ENCODE data around the gene RNF26. TPM values are rescaled to one million over a fixed set of nuclear protein-coding genes. Genes with fewer than 3 reads are reported as not detected.
A peak's percentile ranks its signal among the peaks of the same experiment; 100 is the strongest.

Gene RNF26
- total RNA-seq (10 to 100 TPM; 28.2 to 31.0 TPM), polyA plus RNA-seq (ENCODE audit: insufficient read depth, low read depth, low replicate concordance) (37.1 TPM)
- long read RNA-seq, donor 1, transcript RNF26-201 (1 exons, 2,787 nt): major isoform, 44 of 44 reads
- long read RNA-seq, donor 1, partial matches to known transcripts: 0 of 44 reads
- long read RNA-seq, donor 1, other reads (novel, unspliced or antisense): 0 of 44 reads
- long read RNA-seq, donor 2, transcript RNF26-201 (1 exons, 2,787 nt): major isoform, 40 of 40 reads
- long read RNA-seq, donor 2, partial matches to known transcripts: 0 of 40 reads
- long read RNA-seq, donor 2, other reads (novel, unspliced or antisense): 0 of 40 reads

DNA sequence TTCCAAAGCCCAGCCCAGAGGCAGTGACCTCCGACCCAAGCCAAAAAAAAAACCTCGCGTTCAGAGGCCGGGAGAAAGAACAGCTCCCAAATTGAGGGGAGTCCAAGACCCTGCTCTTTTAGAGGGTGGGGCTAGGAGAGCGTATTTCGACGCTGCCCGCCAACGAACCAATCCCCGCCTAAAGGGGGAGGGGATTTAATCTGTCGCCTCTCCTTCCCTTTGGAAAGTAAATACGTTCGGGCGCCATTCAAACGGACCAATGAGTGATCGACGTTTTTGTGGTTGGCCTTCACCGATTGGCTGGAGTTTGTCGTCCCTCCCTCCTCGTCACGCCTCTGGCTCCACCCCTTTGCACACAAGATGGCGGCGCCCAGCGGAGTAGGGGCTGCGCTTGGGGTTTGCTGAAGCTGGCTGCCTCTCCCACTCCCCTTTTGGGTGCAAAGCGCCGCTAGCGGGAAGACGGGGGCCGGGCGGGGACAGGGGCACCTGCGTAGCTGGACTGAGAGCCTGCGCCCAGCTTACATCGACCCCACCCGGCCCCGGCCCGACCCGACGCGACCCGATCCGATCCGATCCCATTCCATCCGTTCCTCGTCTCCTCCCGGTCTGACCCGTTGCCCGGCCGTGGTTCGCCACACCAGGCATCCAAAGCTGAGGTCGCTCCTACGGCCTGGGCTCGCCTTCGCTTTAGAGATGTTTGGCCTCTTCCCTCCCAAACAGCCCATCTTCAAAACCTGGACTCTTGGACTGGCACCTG lies at the start of gene RNF26:
TSS of gene RNF26 (plus strand) at position 354 of the 757 bp plus-strand sequence. CDS start 596 bp downstream, outside the sequence.
- intact Hi-C loops (cut with DNase I; ENCODE audit: low total_unique reads): no loop called here

DNA sequence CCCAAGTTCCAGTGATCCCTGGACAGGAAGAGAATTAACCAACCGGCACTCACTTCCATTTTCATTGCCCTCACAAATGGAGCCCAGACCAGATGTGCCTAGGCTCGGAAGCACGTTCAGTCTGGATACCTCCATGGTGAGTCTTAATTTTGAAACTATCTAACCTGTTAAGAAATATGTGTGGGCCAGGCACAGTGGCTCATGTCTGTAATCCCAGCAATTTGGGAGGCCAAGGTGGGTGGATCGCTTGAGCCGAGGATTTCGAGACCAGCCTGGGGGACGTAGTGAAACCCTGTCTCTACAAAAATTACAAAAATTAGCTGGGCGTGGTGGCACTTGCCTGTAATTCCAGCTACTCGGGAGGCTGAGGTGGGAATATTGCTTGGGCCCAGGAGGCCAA lies 48.9 kb upstream of the RNF26 start:
- no peak overlapping the region for H3K27ac ChIP-seq
- H3K9me3 ChIP-seq: no peaks in the 10 kb centered on the region
- H3K4me1 ChIP-seq: no peaks in the 10 kb centered on the region
- DNase-seq: no peak
- intact Hi-C loops (cut with DNase I; ENCODE audit: low total_unique reads): no loop called here
- TF ChIP-seq, protein P1, sequence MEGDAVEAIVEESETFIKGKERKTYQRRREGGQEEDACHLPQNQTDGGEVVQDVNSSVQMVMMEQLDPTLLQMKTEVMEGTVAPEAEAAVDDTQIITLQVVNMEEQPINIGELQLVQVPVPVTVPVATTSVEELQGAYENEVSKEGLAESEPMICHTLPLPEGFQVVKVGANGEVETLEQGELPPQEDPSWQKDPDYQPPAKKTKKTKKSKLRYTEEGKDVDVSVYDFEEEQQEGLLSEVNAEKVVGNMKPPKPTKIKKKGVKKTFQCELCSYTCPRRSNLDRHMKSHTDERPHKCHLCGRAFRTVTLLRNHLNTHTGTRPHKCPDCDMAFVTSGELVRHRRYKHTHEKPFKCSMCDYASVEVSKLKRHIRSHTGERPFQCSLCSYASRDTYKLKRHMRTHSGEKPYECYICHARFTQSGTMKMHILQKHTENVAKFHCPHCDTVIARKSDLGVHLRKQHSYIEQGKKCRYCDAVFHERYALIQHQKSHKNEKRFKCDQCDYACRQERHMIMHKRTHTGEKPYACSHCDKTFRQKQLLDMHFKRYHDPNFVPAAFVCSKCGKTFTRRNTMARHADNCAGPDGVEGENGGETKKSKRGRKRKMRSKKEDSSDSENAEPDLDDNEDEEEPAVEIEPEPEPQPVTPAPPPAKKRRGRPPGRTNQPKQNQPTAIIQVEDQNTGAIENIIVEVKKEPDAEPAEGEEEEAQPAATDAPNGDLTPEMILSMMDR (IDR thresholded peaks at IDR 0.05): no peak
- TF ChIP-seq POLR2A (IDR thresholded peaks at IDR 0.05): no peak
- no peaks in the 10 kb centered on the region for H3K36me3 ChIP-seq (ENCODE audit: low read depth, missing control alignments)
- WGBS, 2 donors: 89 to 97% methylated on average over 7 to 9 of the region's 9 CpGs
- H3K4me3 ChIP-seq: no peak overlapping the region
- H3K27me3 ChIP-seq: no peaks in the 10 kb centered on the region

More for the DNA sequence above, at the start of gene RNF26:
- H3K9me3 ChIP-seq: no peaks in the 10 kb centered on the region
- WGBS, 2 donors: 0 to 1% methylated on average over 38 to 54 of the region's 54 CpGs
- no peaks in the 10 kb centered on the region for H3K27me3 ChIP-seq
- TF ChIP-seq, protein P1 (IDR thresholded peaks at IDR 0.05): no peak
- TF ChIP-seq POLR2A (IDR thresholded peaks at IDR 0.05): peak; percentile 48
- peak within 1 kb of the TSS; percentile 70 to 95 for H3K4me3 ChIP-seq
- peak within 1 kb of the TSS; percentile 60 to 92 for H3K27ac ChIP-seq
- DNase-seq: peak; percentile 99
- H3K36me3 ChIP-seq (ENCODE audit: low read depth, missing control alignments): no peaks in the 10 kb centered on the region
- H3K4me1 ChIP-seq: peaks cover 17% of the 10 kb centered on the region

DNA sequence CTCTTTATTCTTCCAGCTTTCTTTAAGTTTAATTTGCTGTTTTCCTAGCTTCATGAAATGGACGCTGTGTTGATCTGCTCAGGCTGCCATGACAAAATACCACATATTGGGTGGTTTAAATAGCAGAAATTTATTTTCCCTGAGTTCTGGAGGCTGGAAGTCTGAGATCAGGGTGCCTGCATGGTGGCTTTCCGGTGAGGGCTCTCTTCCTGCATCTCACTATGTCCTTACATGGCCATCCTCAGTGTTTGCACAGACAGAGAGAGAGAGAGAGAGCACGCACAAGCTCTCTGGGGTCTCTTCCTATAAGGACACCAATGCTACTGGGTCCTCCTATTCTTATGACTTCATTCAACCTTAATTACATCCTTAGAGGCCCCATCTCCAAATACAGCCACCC lies 46.1 kb upstream of the RNF26 start:
- intact Hi-C loops (cut with DNase I; ENCODE audit: low total_unique reads): no loop called here
- H3K9me3 ChIP-seq: no peaks in the 10 kb centered on the region
- no peak for DNase-seq
- H3K4me1 ChIP-seq: no peaks in the 10 kb centered on the region
- H3K36me3 ChIP-seq (ENCODE audit: low read depth, missing control alignments): no peaks in the 10 kb centered on the region
- no peak overlapping the region for H3K27ac ChIP-seq
- 90% methylated on average over 3 of the region's 3 CpGs for WGBS, 2 donors
- no peak overlapping the region for H3K4me3 ChIP-seq
- H3K27me3 ChIP-seq: no peaks in the 10 kb centered on the region
- no peak for TF ChIP-seq POLR2A (IDR thresholded peaks at IDR 0.05)
- TF ChIP-seq, protein P1 (IDR thresholded peaks at IDR 0.05): no peak

DNA sequence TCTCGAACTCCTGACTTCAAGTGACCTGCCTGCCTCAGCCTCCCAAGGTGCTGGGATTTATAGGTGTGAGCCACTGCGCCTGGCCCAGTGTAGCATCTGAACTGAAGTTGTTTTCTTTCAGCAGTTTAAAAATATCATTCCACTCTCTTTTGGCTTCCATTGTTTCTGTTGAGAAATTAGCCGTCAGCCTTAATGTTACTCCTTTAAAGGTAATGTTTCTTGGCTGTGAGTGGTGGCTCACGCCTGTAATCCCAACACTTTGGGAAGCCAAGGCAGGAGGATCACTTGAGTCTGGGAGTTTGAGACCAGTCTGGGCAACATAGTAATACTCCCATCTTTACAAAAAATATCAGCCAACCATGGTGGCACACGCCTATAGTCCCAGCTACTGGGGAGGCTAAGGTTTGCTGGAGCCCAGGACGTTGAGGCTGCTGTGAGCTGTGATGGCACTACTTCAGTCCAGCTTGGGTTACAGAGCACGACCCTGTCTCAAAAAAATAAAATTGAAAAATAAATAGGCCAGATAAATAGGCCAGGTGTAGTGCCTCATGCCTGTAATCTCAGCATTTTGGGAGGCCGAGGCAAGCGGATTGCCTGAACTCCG lies 43.3 kb upstream of the RNF26 start:
- H3K27ac ChIP-seq: no peak overlapping the region
- no peaks in the 10 kb centered on the region for H3K36me3 ChIP-seq (ENCODE audit: low read depth, missing control alignments)
- TF ChIP-seq, protein P1 (IDR thresholded peaks at IDR 0.05): no peak
- no peak for TF ChIP-seq POLR2A (IDR thresholded peaks at IDR 0.05)
- no peak overlapping the region for H3K4me3 ChIP-seq
- H3K4me1 ChIP-seq: no peaks in the 10 kb centered on the region
- no peak for DNase-seq
- no peaks in the 10 kb centered on the region for H3K9me3 ChIP-seq
- intact Hi-C loops (cut with DNase I; ENCODE audit: low total_unique reads): no loop called here
- H3K27me3 ChIP-seq: no peaks in the 10 kb centered on the region
- WGBS, 2 donors: 95 to 97% methylated on average over 10 of the region's 10 CpGs
